ENCODE data around the gene BCL2L12. TPM values are rescaled to one million over a fixed set of nuclear protein-coding genes. Genes with fewer than 3 reads are reported as not detected.

Gene BCL2L12
- polyA plus RNA-seq, 1 of the 3 experiments (the other 2 are of a cell fraction): 27.9 TPM

DNA sequence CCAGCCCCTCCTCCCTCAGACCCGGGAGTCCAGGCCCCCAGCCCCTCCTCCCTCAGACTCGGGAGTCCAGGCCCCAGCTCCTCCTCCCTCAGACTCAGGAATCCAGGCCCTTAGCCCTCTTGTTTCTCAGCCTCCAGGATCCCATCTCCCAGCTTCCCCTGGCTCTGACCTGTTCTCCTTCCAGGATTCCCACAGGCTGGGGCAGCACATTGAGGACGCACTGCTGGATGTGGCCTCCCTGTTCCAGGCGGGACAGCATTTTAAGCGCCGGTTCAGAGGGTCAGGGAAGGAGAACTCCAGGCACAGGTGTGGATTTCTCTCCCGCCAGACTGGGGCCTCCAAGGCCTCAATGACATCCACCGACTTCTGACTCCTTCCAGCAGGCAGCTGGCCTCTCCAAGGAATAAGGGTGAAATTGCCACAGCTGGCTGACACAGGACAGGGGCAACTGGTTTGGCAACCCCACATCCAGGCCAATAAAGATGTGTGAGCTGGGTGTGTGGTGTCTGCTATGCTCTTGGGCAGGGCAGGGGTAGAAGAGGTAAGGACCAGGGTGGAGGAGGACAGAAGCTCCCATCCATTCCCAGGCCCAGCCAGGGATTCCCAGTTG, 47.6 kb downstream of the BCL2L12 start (continued):
- TF ChIP-seq USF1 (IDR thresholded peaks at IDR 0.05; ENCODE audit: borderline replicate concordance, low read depth): no peak
- no peak for TF ChIP-seq RFX5 (IDR thresholded peaks at IDR 0.05; ENCODE audit: low read length)
- TF ChIP-seq JUND (IDR thresholded peaks at IDR 0.05): no peak

GRCh38 chr19:49716154-49716553, 50.4 kb downstream of the BCL2L12 start:
- Histone ChIP-seq H3K9ac (no peak overlapping the region), H3K27ac (ENCODE audit: low read depth in 2 of 2, low read length in 1 of 2) (no peak overlapping the region), H3K4me3 (ENCODE audit: low read depth in 2 of 2, low read length in 1 of 2) (no peak overlapping the region), H2AFZ (ENCODE audit: low read depth) (no peak overlapping the region), H3K27me3 (ENCODE audit: insufficient read depth) (no peaks in the 10 kb centered on the region), H3K4me2 (no peak overlapping the region), H3K36me3 (replicated peaks in 1 of 2; ENCODE audit: control insufficient read depth in 1 of 2, insufficient read depth in 2 of 2, low read length in 1 of 2) (peaks cover 0 to 3% of the 10 kb centered on the region in 2 experiments), H3K4me1 (ENCODE audit: control insufficient read depth in 1 of 2, insufficient read depth in 2 of 2, low read depth in 1 of 2, low read length in 1 of 2) (peaks cover 0 to 8% of the 10 kb centered on the region in 2 experiments; a peak in 1 of 4 replicates), H3K79me2 (ENCODE audit: insufficient read depth) (no peaks in the 10 kb centered on the region), H3K9me3 (no peaks in the 10 kb centered on the region), H3K9me2 (no peaks in the 10 kb centered on the region), H4K20me1 (ENCODE audit: insufficient read depth) (no peaks in the 10 kb centered on the region), H3F3A (replicated peaks; ENCODE audit: insufficient read depth) (no peaks in the 10 kb centered on the region)
- POLR2A ChIA-PET: no interaction called here
- CTCF ChIA-PET: interaction anchor here (1.3 kb wide), 1 partner anchor 37 kb away, joined by 4 read pairs; no protein-coding TSS in a partner anchor
- 62% methylated on average over 3 of the region's 3 CpGs for WGBS (ENCODE audit: low lambda C conversion rate)
- TF ChIP-seq NRF1 (IDR thresholded peaks at IDR 0.05; ENCODE audit: low read depth, low read length) (no peak), FOXJ3 (CRISPR knock-in tag; IDR thresholded peaks at IDR 0.05) (no peak), POLR2AphosphoS5 (IDR thresholded peaks at IDR 0.05; ENCODE audit: low read depth, low read length) (no peak), EZH2phosphoT487 (IDR thresholded peaks at IDR 0.05; ENCODE audit: borderline replicate concordance, low read depth) (no peak), YY1 (IDR thresholded peaks at IDR 0.05; ENCODE audit: low read depth) (no peak), USF2 (IDR thresholded peaks at IDR 0.05; ENCODE audit: borderline replicate concordance, low read depth, low read length) (no peak), JUND (IDR thresholded peaks at IDR 0.05) (no peak), RXRA (IDR thresholded peaks at IDR 0.05; ENCODE audit: borderline replicate concordance, low read depth) (no peak), FOSL2 (IDR thresholded peaks at IDR 0.05; ENCODE audit: borderline replicate concordance, low read depth) (no peak), GABPA (IDR thresholded peaks at IDR 0.05; ENCODE audit: low read depth) (no peak), RAD21 (IDR thresholded peaks at IDR 0.05; ENCODE audit: low read length) (no peak), MAX (IDR thresholded peaks at IDR 0.05; ENCODE audit: low read depth) (no peak), CHD2 (IDR thresholded peaks at IDR 0.05; ENCODE audit: low read length, partially characterized antibody) (no peak), SIN3A (IDR thresholded peaks at IDR 0.05; ENCODE audit: borderline replicate concordance, low read depth, low read length) (no peak), TAF1 (IDR thresholded peaks at IDR 0.05; ENCODE audit: borderline replicate concordance, low read depth, low read length) (no peak), PBX3 (IDR thresholded peaks at IDR 0.05) (no peak)
- TF ChIP-seq, protein P1, sequence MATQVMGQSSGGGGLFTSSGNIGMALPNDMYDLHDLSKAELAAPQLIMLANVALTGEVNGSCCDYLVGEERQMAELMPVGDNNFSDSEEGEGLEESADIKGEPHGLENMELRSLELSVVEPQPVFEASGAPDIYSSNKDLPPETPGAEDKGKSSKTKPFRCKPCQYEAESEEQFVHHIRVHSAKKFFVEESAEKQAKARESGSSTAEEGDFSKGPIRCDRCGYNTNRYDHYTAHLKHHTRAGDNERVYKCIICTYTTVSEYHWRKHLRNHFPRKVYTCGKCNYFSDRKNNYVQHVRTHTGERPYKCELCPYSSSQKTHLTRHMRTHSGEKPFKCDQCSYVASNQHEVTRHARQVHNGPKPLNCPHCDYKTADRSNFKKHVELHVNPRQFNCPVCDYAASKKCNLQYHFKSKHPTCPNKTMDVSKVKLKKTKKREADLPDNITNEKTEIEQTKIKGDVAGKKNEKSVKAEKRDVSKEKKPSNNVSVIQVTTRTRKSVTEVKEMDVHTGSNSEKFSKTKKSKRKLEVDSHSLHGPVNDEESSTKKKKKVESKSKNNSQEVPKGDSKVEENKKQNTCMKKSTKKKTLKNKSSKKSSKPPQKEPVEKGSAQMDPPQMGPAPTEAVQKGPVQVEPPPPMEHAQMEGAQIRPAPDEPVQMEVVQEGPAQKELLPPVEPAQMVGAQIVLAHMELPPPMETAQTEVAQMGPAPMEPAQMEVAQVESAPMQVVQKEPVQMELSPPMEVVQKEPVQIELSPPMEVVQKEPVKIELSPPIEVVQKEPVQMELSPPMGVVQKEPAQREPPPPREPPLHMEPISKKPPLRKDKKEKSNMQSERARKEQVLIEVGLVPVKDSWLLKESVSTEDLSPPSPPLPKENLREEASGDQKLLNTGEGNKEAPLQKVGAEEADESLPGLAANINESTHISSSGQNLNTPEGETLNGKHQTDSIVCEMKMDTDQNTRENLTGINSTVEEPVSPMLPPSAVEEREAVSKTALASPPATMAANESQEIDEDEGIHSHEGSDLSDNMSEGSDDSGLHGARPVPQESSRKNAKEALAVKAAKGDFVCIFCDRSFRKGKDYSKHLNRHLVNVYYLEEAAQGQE (IDR thresholded peaks at IDR 0.05; ENCODE audit: low read depth, low read length): no peak
- no peak for DNase-seq
